Peyer's patch (tissue), 4 donors: ENCODE data around the gene WDR1.

Experiments
- POLR2A ChIP-seq, 2 donors: fragments of 450-650 bp; IDR thresholded peaks; one replicate each; pipeline ENCODE4 v1.5.1; 2017; ENCODE audit warnings: antibody characterized with exemption in 2 of 2, mild to moderate bottlenecking in 2 of 2, moderate library complexity in 2 of 2
- TF ChIP-seq, protein P1 (sequence below), 6 experiments: fragments of 450-650 bp in 4 of 6; fragments of 200-600 bp in 2 of 6; sonication (generic) in 1 of 6; IDR thresholded peaks; one replicate each; pipeline ENCODE4 v1.5.1; 2017 to 2019; ENCODE audit warnings: antibody characterized with exemption in 6 of 6, mild to moderate bottlenecking in 3 of 6, moderate library complexity in 1 of 6

DNA sequence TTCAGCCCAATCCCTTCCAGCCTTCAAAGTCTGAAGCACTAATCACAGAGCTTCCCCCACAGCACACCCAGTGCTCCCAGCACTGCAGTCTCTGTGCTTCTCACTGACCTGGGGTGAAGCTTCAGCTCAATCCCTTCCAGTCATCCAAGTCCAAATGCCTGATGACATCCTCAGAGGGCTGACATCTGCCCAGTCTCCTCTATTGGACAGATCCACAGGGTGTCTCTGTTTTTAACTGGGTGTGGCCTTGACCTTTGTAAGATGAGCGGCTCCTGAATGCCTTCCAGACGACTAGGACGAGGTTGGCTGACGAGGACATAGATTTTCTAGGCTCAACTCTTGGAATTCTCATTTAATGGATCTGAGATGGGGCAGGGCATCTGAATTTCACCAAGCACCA, 87.7 kb downstream of the WDR1 start:
- TF ChIP-seq, protein P1, sequence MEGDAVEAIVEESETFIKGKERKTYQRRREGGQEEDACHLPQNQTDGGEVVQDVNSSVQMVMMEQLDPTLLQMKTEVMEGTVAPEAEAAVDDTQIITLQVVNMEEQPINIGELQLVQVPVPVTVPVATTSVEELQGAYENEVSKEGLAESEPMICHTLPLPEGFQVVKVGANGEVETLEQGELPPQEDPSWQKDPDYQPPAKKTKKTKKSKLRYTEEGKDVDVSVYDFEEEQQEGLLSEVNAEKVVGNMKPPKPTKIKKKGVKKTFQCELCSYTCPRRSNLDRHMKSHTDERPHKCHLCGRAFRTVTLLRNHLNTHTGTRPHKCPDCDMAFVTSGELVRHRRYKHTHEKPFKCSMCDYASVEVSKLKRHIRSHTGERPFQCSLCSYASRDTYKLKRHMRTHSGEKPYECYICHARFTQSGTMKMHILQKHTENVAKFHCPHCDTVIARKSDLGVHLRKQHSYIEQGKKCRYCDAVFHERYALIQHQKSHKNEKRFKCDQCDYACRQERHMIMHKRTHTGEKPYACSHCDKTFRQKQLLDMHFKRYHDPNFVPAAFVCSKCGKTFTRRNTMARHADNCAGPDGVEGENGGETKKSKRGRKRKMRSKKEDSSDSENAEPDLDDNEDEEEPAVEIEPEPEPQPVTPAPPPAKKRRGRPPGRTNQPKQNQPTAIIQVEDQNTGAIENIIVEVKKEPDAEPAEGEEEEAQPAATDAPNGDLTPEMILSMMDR (IDR thresholded peaks at IDR 0.05), result no peak
- TF ChIP-seq POLR2A (IDR thresholded peaks at IDR 0.05), result no peak
